HepG2 (cell line): Measurements from ENCODE around the gene TCF20.

Experiments
- FOXM1 ChIP-seq: sonication (generic); formaldehyde crosslinking; IDR thresholded peaks from 2 replicates; pipeline ENCODE4 v1.5.0; 2020; ENCODE audit warnings: missing genetic modification reagents
- HMG20A ChIP-seq: IDR thresholded peaks from 2 replicates; pipeline ENCODE4 v1.6.1; 2016; ENCODE audit warnings: borderline replicate concordance
- RAD21 ChIP-seq: fragments of 450-650 bp; formaldehyde crosslinking; IDR thresholded peaks from 2 replicates; pipeline ENCODE4 v1.5.0; 2020; ENCODE audit warnings: mild to moderate bottlenecking
- RFXAP ChIP-seq: sonication (generic); formaldehyde crosslinking; IDR thresholded peaks from 2 replicates; pipeline ENCODE4 v1.4.0; 2020; ENCODE audit warnings: missing genetic modification reagents, borderline replicate concordance
- SETDB1 ChIP-seq: sonication (generic); formaldehyde crosslinking; IDR thresholded peaks from 2 replicates; pipeline ENCODE4 v1.5.1; 2020; ENCODE audit warnings: missing genetic modification reagents, mild to moderate bottlenecking, borderline replicate concordance
- SP1 ChIP-seq, 2 experiments: fragments of 450-650 bp in 1 of 2; sonication (generic) in 1 of 2; formaldehyde crosslinking in 1 of 2; IDR thresholded peaks; 2 replicates each; pipeline versions ENCODE4 v1.4.0 to v1.6.1; 2016 to 2020; ENCODE audit warnings: missing genetic modification reagents in 1 of 2
- THYN1 ChIP-seq: sonication (generic); formaldehyde crosslinking; IDR thresholded peaks from 2 replicates; pipeline ENCODE4 v1.8.1; 2023; ENCODE audit warnings: low read depth, mild to moderate bottlenecking, moderate library complexity, missing genetic modification reagents, borderline replicate concordance
- ZMAT3 ChIP-seq: sonication (generic); formaldehyde crosslinking; conservative IDR thresholded peaks from 2 replicates; pipeline ENCODE4 v1.7.0; 2021; ENCODE audit warnings: missing genetic modification reagents
- ZNF326 ChIP-seq: sonication (generic); formaldehyde crosslinking; IDR thresholded peaks from 2 replicates; pipeline ENCODE4 v1.4.0; 2020; ENCODE audit warnings: missing genetic modification reagents, borderline replicate concordance
- ZNF350 ChIP-seq: sonication (generic); formaldehyde crosslinking; IDR thresholded peaks from 2 replicates; pipeline ENCODE4 v1.4.0; 2020; ENCODE audit warnings: mild to moderate bottlenecking, low read depth, missing genetic modification reagents, borderline replicate concordance
- TF ChIP-seq, protein P1 (sequence below): IDR thresholded peaks from 2 replicates; pipeline ENCODE4 v1.6.1; 2012; ENCODE audit warnings: inconsistent platforms

DNA sequence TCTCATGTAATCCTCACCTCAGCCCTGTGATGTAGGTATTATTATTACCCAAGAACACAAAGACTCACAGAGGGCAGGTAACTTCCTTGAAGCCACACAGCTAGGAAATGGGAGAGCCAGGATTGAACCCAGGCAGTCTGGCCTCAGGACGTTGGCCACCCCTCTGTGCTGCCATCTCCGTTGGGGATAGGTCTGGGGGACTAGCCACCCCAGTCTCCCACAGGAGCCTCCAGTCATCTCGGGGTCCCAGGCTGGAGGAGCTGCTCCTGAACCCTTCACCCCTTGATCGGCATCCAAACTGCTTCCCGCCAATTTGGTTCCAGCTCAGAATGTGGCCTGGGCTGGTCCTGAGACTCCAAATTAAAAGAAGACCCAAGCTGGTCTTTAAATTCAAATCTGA lies 10.4 kb upstream of the TCF20 start:
- no peak for TF ChIP-seq ZNF326 (CRISPR knock-in tag)
- TF ChIP-seq HMG20A (CRISPR knock-in tag): no peak
- no peak for TF ChIP-seq FOXM1 (CRISPR knock-in tag)
- TF ChIP-seq SETDB1: no peak
- TF ChIP-seq ZMAT3 (CRISPR knock-in tag): no peak
- TF ChIP-seq RFXAP (CRISPR knock-in tag): no peak
- no peak for TF ChIP-seq SP1 (IDR thresholded peaks at IDR 0.05)
- TF ChIP-seq SP1 (CRISPR knock-in tag; IDR thresholded peaks at IDR 0.05): no peak
- no peak for TF ChIP-seq THYN1 (CRISPR knock-in tag)
- no peak for TF ChIP-seq RAD21 (CRISPR knock-in tag)
- TF ChIP-seq, protein P1, sequence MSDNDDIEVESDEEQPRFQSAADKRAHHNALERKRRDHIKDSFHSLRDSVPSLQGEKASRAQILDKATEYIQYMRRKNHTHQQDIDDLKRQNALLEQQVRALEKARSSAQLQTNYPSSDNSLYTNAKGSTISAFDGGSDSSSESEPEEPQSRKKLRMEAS: no peak
- no peak for TF ChIP-seq ZNF350 (CRISPR knock-in tag)
